PC-3 (cell line): ENCODE measurements around the gene ADIG. TPM values are rescaled to one million over a fixed set of nuclear protein-coding genes. Genes with fewer than 3 reads are reported as not detected.

ENCODE experiments used
- ATAC-seq: fragments of 200-7000 bp; cut with Tn5 transposase; 2 replicates; pipeline ENCODE4 v1.9.1; 2020; ENCODE audit warnings: mild to moderate bottlenecking, moderate library complexity
- BruUV-seq: library from RNA; stranded (reverse); fragments of 400-500 nt; replicated peaks from 2 replicates; lab custom pipeline; 2021; lab: Mats Ljungman, UMichigan
- CTCF ChIA-PET: fragments of 300-600 bp; sonication (Branson Sonifier 250); formaldehyde crosslinking; loops from one replicate; lab custom pipeline; 2022; ENCODE audit warnings: antibody characterized with exemption; lab: Charles Lee
- POLR2A ChIA-PET: fragments of 300-600 bp; sonication (Branson Sonifier 250); formaldehyde crosslinking; loops from one replicate; lab custom pipeline; 2022; ENCODE audit warnings: antibody characterized with exemption; ENCODE audit not compliant: unreplicated experiment; lab: Charles Lee
- DNase-seq: peaks from one replicate; pipeline ENCODE4 v3.0.0-alpha.2; 2015
- H2AFZ ChIP-seq: fragments of 300-600 bp; sonication (generic); 2 replicates; pipeline ENCODE4 v1.6.0; 2016; ENCODE audit warnings: antibody characterized with exemption, low read length
- H3F3A ChIP-seq: fragments of 300-600 bp; sonication (generic); one replicate; pipeline ENCODE4 v1.6.0; 2017; ENCODE audit warnings: antibody characterized with exemption, low read length, control low read depth, mild to moderate bottlenecking; ENCODE audit not compliant: unreplicated experiment
- H3K27ac ChIP-seq: fragments of 300-600 bp; sonication (generic); 2 replicates; pipeline ENCODE4 v1.5.1; 2016; ENCODE audit warnings: mild to moderate bottlenecking, low read length
- H3K27me3 ChIP-seq: fragments of 300-600 bp; sonication (generic); 2 replicates; pipeline ENCODE4 v1.6.1; 2016; ENCODE audit warnings: low read length, mixed read lengths
- H3K36me3 ChIP-seq: fragments of 300-600 bp; sonication (generic); 2 replicates; pipeline ENCODE4 v1.6.1; 2016; ENCODE audit warnings: low read depth, mixed run types, low read length, mixed read lengths
- H3K4me1 ChIP-seq: fragments of 300-600 bp; sonication (generic); 2 replicates; pipeline ENCODE4 v1.5.1; 2016; ENCODE audit warnings: low read length; ENCODE audit not compliant: insufficient read depth
- H3K4me2 ChIP-seq: fragments of 300-600 bp; sonication (generic); 2 replicates; pipeline ENCODE4 v1.6.0; 2016; ENCODE audit warnings: low read length
- H3K4me3 ChIP-seq: fragments of 300-600 bp; sonication (generic); 2 replicates; pipeline ENCODE4 v1.5.1; 2016; ENCODE audit warnings: mild to moderate bottlenecking, low read length, mixed read lengths
- H3K79me2 ChIP-seq: fragments of 300-600 bp; sonication (generic); 2 replicates; pipeline ENCODE4 v1.6.1; 2017; ENCODE audit warnings: low read length, mixed read lengths
- H3K9ac ChIP-seq: fragments of 300-600 bp; sonication (generic); 2 replicates; pipeline ENCODE4 v1.6.0; 2016; ENCODE audit warnings: mild to moderate bottlenecking, low read length
- H3K9me2 ChIP-seq: fragments of 300-600 bp; sonication (generic); replicated peaks from 2 replicates; pipeline ENCODE4 v1.6.1; 2016; ENCODE audit warnings: mixed run types, low read length, mixed read lengths
- H3K9me3 ChIP-seq: fragments of 300-600 bp; sonication (generic); 2 replicates; pipeline ENCODE4 v1.6.1; 2016; ENCODE audit warnings: low read length, mixed read lengths
- H4K20me1 ChIP-seq: fragments of 300-600 bp; sonication (generic); 2 replicates; pipeline ENCODE4 v1.6.1; 2016; ENCODE audit warnings: low read length, mixed read lengths
- EZH2 ChIP-seq: fragments of 300-600 bp; sonication (generic); IDR thresholded peaks from one replicate; pipeline ENCODE4 v1.6.1; 2017; ENCODE audit warnings: antibody characterized with exemption, mild to moderate bottlenecking, low read length; ENCODE audit not compliant: unreplicated experiment
- EZH2phosphoT487 ChIP-seq: fragments of 300-600 bp; sonication (generic); IDR thresholded peaks from 2 replicates; pipeline ENCODE4 v1.6.1; 2018; ENCODE audit warnings: mild to moderate bottlenecking, antibody characterized with exemption, low read length, borderline replicate concordance
- intact Hi-C: fragments of 100-400 bp; cut with micrococcal nuclease; formaldehyde crosslinking; loops from 2 replicates; pipeline ENCODE4 v1.9.0; 2023
- total RNA-seq: library from RNA; depleted of rRNA; stranded (reverse); fragments of >200 nt; gene quantifications from 2 replicates; pipeline ENCODE4 v1.2.3, GENCODE V29; 2014
- TF ChIP-seq, protein P1 (sequence below): fragments of 300-600 bp; sonication (generic); conservative IDR thresholded peaks from 2 replicates; pipeline ENCODE4 v1.5.1; 2017; ENCODE audit warnings: antibody characterized with exemption, low read depth, mild to moderate bottlenecking, low read length

ADIG gene
- total RNA-seq, 1 experiment from 2014 or later = not detected

- ChIA-PET POLR2A (no interaction called here), CTCF (no interaction called here)
- Histone ChIP-seq H3K36me3 (no peaks in the 10 kb centered on the region), H3K9me2 (no peaks in the 10 kb centered on the region), H3K9me3 (no peaks in the 10 kb centered on the region), H3K4me2 (no peak overlapping the region), H2AFZ (no peak overlapping the region), H3K4me3 (no peak overlapping the region), H3K27me3 (no peaks in the 10 kb centered on the region), H4K20me1 (no peaks in the 10 kb centered on the region), H3K4me1 (peaks cover 23% of the 10 kb centered on the region), H3K9ac (no peak overlapping the region), H3F3A (no peaks in the 10 kb centered on the region), H3K27ac (no peak overlapping the region), H3K79me2 (no peaks in the 10 kb centered on the region)
- no peak for ATAC-seq
- TF ChIP-seq EZH2phosphoT487 (no peak), EZH2 (no peak)
- TF ChIP-seq, protein P1, sequence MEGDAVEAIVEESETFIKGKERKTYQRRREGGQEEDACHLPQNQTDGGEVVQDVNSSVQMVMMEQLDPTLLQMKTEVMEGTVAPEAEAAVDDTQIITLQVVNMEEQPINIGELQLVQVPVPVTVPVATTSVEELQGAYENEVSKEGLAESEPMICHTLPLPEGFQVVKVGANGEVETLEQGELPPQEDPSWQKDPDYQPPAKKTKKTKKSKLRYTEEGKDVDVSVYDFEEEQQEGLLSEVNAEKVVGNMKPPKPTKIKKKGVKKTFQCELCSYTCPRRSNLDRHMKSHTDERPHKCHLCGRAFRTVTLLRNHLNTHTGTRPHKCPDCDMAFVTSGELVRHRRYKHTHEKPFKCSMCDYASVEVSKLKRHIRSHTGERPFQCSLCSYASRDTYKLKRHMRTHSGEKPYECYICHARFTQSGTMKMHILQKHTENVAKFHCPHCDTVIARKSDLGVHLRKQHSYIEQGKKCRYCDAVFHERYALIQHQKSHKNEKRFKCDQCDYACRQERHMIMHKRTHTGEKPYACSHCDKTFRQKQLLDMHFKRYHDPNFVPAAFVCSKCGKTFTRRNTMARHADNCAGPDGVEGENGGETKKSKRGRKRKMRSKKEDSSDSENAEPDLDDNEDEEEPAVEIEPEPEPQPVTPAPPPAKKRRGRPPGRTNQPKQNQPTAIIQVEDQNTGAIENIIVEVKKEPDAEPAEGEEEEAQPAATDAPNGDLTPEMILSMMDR = no peak
- BruUV-seq = no TSS peak
- intact Hi-C loops = no loop called here
- DNase-seq = no peak
Measured at GRCh38 chr20:38615283-38615682, 34.3 kb downstream of the ADIG start.

GRCh38 chr20:38616457-38616856 lies 35.5 kb downstream of the ADIG start:
- CTCF ChIA-PET = no interaction called here
- POLR2A ChIA-PET = no interaction called here
- no TSS peak for BruUV-seq
- no peak for ATAC-seq
- Histone ChIP-seq H3K27me3 (no peaks in the 10 kb centered on the region), H3K36me3 (no peaks in the 10 kb centered on the region), H4K20me1 (no peaks in the 10 kb centered on the region), H3K79me2 (no peaks in the 10 kb centered on the region), H3K4me2 (no peak overlapping the region), H3K4me3 (no peak overlapping the region), H3K9ac (no peak overlapping the region), H3K27ac (no peak overlapping the region), H2AFZ (no peak overlapping the region), H3K9me3 (no peaks in the 10 kb centered on the region), H3F3A (no peaks in the 10 kb centered on the region), H3K4me1 (peaks cover 18% of the 10 kb centered on the region), H3K9me2 (no peaks in the 10 kb centered on the region)
- no peak for DNase-seq
- TF ChIP-seq, protein P1 = no peak
- intact Hi-C loops = no loop called here

GRCh38 chr20:38617011-38617829 lies 36.2 kb downstream of the ADIG start:
- Histone ChIP-seq H3K36me3 (no peaks in the 10 kb centered on the region), H4K20me1 (no peaks in the 10 kb centered on the region), H3K79me2 (no peaks in the 10 kb centered on the region), H3K9ac (no peak overlapping the region), H3K27me3 (no peaks in the 10 kb centered on the region), H3K4me2 (peak overlapping the region; percentile 69), H3K27ac (peak overlapping the region; percentile 28; the same call in 1 of the 2 replicates), H3K4me3 (no peak overlapping the region), H3K9me3 (no peaks in the 10 kb centered on the region), H3K9me2 (no peaks in the 10 kb centered on the region), H3F3A (no peaks in the 10 kb centered on the region), H3K4me1 (peaks cover 18% of the 10 kb centered on the region), H2AFZ (peak overlapping the region; percentile 68)
- ChIA-PET POLR2A (interaction anchor here (0.6 kb wide), 1 partner anchor 13 kb away, joined by 4 read pairs; no protein-coding TSS in a partner anchor), CTCF (no interaction called here)
- intact Hi-C loops = no loop called here
- TF ChIP-seq, protein P1 = no peak
- no peak for TF ChIP-seq EZH2
- TF ChIP-seq EZH2phosphoT487 = no peak
- no TSS peak for BruUV-seq
- DNase-seq = peak; percentile 85
- peak; percentile 98 for ATAC-seq
